Activated T-cell treated with anti-CD3 and anti-CD28 coated beads for 4 hours (primary cell): Measurements from ENCODE around the gene RNF13.
"Not testable (repeated sequence)": the region's sequence is repeated elsewhere in the genome, so short reads cannot be mapped to it uniquely, and the experiment has no call there.

ENCODE experiments used
- DNase-seq: peaks from one replicate; pipeline ENCODE4 v3.0.0-alpha.2; 2020

RNF13 gene

GRCh38 chr3:149902498-149903139, 89.6 kb downstream of the RNF13 start:
- DNase-seq: no peak

GRCh38 chr3:149906036-149906435, 93.0 kb downstream of the RNF13 start:
- no peak for DNase-seq

- DNase-seq: no peak
Observed at GRCh38 chr3:149908424-149908957, 95.5 kb downstream of the RNF13 start.

- DNase-seq: no peak
Observed at GRCh38 chr3:149909923-149910322, 96.9 kb downstream of the RNF13 start.

- no peak for DNase-seq
Observed at GRCh38 chr3:149917124-149917667, 104.2 kb downstream of the RNF13 start.

GRCh38 chr3:149919509-149919908, 106.5 kb downstream of the RNF13 start:
- no peak for DNase-seq

GRCh38 chr3:149920119-149920518, 107.1 kb downstream of the RNF13 start:
- DNase-seq: no peak

- no peak for DNase-seq
Observed at GRCh38 chr3:149933008-149933407, 120.0 kb downstream of the RNF13 start.

GRCh38 chr3:149933858-149934257, 120.8 kb downstream of the RNF13 start:
- no peak for DNase-seq

- DNase-seq: no peak
Observed at GRCh38 chr3:149934524-149934923, 121.5 kb downstream of the RNF13 start.

GRCh38 chr3:149936812-149937230, 123.8 kb downstream of the RNF13 start:
- peak; percentile 12 for DNase-seq

- not testable (repeated sequence) for DNase-seq
Observed at GRCh38 chr3:149938392-149939055, 125.5 kb downstream of the RNF13 start.

GRCh38 chr3:149941186-149941585, 128.2 kb downstream of the RNF13 start:
- no peak for DNase-seq

GRCh38 chr3:149941946-149942345, 128.9 kb downstream of the RNF13 start:
- DNase-seq: no peak

- DNase-seq: no peak
Observed at GRCh38 chr3:149942409-149942808, 129.4 kb downstream of the RNF13 start.

GRCh38 chr3:149943966-149944365, 131.0 kb downstream of the RNF13 start:
- not testable (repeated sequence) for DNase-seq

- DNase-seq: no peak
Observed at GRCh38 chr3:149947231-149947630, 134.2 kb downstream of the RNF13 start.

GRCh38 chr3:149949181-149949580, 136.2 kb downstream of the RNF13 start:
- DNase-seq: no peak

GRCh38 chr3:149954812-149955211, 141.8 kb downstream of the RNF13 start:
- no peak for DNase-seq

- no peak for DNase-seq
Observed at GRCh38 chr3:149955449-149955848, 142.4 kb downstream of the RNF13 start.

- no peak for DNase-seq
Observed at GRCh38 chr3:149957361-149958125, 144.5 kb downstream of the RNF13 start.

- no peak for DNase-seq
Observed at GRCh38 chr3:149958171-149958796, 145.3 kb downstream of the RNF13 start.

- no peak for DNase-seq
Observed at GRCh38 chr3:149959443-149959842, 146.4 kb downstream of the RNF13 start.
